ENCODE results near the gene RPN2. TPM values are rescaled to one million over a fixed set of nuclear protein-coding genes. Genes with fewer than 3 reads are reported as not detected.

Gene RPN2
- total RNA-seq, 1 donor = 218 TPM

DNA sequence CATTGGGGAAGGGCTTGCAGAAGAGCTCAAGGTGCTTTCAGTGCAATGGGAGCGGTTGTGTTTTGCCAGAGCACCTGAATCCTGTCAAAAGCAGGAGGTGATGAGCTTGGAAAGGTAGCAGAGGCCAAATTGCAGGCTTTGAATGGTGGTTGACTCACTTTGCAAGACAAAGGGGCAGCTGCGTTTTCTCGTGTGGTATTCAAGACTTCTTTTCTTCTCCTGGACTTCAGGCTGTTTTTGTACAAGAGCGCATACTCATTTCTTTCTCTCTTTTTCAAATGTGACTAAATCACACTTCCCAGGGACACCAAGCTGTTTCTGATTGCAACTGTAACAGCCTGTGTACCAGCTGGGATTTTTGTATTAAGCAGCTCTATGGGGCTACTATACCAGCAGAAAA, 50.2 kb downstream of the RPN2 start:
- TF ChIP-seq, protein P1, sequence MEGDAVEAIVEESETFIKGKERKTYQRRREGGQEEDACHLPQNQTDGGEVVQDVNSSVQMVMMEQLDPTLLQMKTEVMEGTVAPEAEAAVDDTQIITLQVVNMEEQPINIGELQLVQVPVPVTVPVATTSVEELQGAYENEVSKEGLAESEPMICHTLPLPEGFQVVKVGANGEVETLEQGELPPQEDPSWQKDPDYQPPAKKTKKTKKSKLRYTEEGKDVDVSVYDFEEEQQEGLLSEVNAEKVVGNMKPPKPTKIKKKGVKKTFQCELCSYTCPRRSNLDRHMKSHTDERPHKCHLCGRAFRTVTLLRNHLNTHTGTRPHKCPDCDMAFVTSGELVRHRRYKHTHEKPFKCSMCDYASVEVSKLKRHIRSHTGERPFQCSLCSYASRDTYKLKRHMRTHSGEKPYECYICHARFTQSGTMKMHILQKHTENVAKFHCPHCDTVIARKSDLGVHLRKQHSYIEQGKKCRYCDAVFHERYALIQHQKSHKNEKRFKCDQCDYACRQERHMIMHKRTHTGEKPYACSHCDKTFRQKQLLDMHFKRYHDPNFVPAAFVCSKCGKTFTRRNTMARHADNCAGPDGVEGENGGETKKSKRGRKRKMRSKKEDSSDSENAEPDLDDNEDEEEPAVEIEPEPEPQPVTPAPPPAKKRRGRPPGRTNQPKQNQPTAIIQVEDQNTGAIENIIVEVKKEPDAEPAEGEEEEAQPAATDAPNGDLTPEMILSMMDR (IDR thresholded peaks at IDR 0.05; ENCODE audit: insufficient read depth, low read depth, low read length) = no peak
- no peak overlapping the region for H3K4me3 ChIP-seq (ENCODE audit: low read depth, low read length)
- no peak for DNase-seq (ENCODE audit: low read depth)

DNA sequence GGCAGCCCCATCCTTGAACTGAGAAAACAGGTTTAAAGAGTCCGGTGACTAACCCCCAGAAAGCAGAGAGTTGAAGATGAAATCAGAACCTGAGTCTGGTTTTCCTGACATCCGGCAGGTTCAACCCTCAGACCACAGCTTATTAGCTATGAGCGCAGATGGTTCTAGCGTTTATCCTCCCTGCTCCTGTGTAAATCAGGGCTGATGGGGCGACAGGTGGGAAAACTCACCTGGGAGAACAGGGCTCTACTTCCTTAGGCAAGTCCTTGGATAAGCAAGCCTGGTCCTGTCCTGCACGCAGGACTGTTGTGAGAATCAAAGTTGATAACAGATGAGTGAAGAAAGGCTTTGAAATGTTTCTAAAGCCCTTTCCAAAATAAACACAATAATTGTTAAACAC, 51.1 kb downstream of the RPN2 start:
- H3K4me3 ChIP-seq (ENCODE audit: low read depth, low read length) = no peak overlapping the region
- DNase-seq (ENCODE audit: low read depth) = no peak
- TF ChIP-seq, protein P1 (IDR thresholded peaks at IDR 0.05; ENCODE audit: insufficient read depth, low read depth, low read length) = no peak

DNA sequence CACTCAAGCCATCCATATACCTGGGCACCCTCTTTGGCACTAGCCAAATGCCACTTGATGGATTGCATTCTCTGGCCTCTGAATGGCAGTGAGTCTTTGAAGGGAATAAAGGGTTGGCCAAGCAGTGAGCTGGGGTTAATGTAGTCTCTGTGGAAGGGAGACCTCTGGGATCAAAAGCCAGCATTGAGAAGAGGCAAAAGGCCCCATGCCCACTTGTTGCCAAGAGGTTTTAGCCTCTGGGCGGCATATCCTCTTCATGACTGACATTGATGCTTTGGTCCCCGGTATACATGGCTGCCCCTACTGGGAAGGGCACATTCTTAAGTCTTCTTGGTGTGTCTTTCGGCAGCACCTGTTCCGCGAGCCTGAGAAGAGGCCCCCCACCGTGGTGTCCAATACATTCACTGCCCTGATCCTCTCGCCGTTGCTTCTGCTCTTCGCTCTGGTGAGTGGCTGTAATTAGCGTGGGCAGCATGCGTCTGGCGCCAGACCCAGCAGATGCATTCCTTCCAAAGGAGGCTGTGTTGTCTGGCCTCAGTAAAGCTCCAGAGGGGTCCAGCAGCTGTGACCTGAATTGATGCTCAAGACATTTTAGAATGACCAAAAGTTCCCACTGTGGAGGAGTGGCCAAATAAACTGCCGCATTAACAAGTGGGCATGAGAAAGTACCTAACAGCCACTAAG, 53.0 kb downstream of the RPN2 start:
- H3K4me3 ChIP-seq (ENCODE audit: low read depth, low read length) = no peak overlapping the region
- no peak for DNase-seq (ENCODE audit: low read depth)
- TF ChIP-seq, protein P1 (IDR thresholded peaks at IDR 0.05; ENCODE audit: insufficient read depth, low read depth, low read length) = no peak

DNA sequence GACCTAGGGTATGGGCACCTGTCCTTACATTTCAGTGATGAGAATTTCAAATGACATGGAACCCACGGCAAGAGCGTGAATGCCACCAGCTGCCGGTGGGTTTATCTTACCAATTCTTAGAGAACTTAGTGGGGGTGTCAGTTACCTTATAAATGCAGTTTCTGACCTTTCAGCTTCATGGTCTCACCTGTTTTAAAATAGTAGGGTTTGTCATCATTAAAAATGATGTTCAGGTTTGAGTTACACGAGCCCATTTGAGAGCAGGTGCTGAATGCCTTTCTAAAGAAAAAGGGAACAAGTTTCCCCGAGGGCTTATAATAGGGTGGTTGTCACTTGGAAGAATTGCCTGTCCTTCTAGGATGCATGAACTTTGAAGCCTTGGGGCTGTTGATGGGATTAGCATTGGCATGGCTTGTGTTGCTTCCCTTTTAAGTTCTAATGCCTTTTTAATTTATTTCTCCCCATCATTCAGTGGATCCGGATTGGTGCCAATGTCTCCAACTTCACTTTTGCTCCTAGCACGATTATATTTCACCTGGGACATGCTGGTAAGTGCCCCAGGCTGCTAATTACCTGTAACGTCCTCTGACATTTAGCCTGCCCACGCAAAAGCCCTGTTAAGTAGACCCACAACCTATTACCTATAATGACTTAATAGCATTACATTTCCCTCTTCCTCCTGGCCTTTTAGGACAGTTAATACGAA, 54.6 kb downstream of the RPN2 start:
- TF ChIP-seq, protein P1 (IDR thresholded peaks at IDR 0.05; ENCODE audit: insufficient read depth, low read depth, low read length) = no peak
- H3K4me3 ChIP-seq (ENCODE audit: low read depth, low read length) = no peak overlapping the region
- no peak for DNase-seq (ENCODE audit: low read depth)

DNA sequence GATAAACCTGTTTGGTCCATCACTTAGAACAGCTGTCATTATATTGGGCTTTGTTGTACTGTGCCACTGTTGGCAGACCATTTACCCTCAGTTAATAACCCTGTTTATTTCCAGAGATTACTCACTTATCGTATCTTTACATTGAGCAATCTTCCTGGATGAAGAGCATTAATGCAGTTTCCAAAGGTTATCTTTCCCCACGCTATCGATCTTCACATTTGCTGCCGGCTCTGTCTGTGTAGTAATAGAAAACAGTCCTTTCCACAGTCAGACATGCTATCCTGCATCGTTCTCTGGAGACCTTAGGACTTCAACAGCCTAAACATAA, 55.1 kb downstream of the RPN2 start:
- DNase-seq (ENCODE audit: low read depth) = no peak
- no peak overlapping the region for H3K4me3 ChIP-seq (ENCODE audit: low read depth, low read length)
- TF ChIP-seq, protein P1 (IDR thresholded peaks at IDR 0.05; ENCODE audit: insufficient read depth, low read depth, low read length) = no peak

DNA sequence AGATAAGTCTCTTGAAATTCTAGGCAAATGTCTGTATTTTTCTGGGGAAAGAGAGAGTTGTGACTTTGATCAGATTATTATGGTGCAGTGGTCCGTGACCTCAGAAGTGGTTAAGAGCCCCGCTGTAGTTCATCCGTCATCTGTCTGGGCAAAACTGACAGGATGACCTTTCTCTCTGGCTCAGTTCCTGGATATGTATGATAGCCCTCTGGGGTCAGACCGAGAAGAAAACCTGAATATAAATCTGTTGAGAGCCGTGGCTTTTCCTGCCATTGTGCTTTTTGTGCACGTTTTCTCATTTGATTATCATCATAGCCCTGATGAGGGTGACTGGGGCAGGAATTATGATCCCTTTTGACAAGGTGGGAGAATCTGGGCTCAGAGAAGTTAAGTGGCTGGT, 55.9 kb downstream of the RPN2 start:
- TF ChIP-seq, protein P1 (IDR thresholded peaks at IDR 0.05; ENCODE audit: insufficient read depth, low read depth, low read length) = no peak

More for the DNA sequence above, 55.9 kb downstream of the RPN2 start:
- DNase-seq (ENCODE audit: low read depth) = no peak
- no peak overlapping the region for H3K4me3 ChIP-seq (ENCODE audit: low read depth, low read length)
